B cell (primary cell): ENCODE measurements around the gene PLAC1.

Experiments used
- EZH2 ChIP-seq: IDR thresholded peaks from 2 replicates; pipeline ENCODE4 v1.6.1; 2012; ENCODE audit warnings: borderline replicate concordance, low read depth, mild to moderate bottlenecking, moderate library complexity, low read length; ENCODE audit not compliant: insufficient read depth, poor library complexity, severe bottlenecking
- TF ChIP-seq, protein P1 (sequence below): fragments of 200-600 bp; IDR thresholded peaks from one replicate; pipeline ENCODE4 v1.8.0; 2022; ENCODE audit warnings: antibody characterized with exemption, mild to moderate bottlenecking

DNA sequence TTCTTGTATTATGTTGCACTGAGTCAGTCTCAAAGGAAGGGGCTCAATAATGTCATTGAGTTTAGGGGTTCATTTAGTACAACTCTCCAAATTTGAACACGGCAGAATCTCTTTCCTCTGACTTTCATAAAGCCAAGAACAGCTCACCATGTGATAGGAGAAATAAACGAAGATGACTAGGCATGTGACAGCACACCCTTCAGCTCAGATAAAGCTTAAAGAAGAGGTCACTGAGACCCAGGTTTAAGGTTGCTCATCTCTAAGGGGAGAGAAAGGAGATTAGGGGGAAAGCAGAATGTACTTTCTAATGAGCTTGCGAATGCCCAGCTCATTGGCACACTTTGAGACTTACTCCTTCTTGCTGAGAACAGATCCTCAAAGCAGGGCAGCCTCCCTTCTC, 89.0 kb downstream of the PLAC1 start:
- TF ChIP-seq, protein P1, sequence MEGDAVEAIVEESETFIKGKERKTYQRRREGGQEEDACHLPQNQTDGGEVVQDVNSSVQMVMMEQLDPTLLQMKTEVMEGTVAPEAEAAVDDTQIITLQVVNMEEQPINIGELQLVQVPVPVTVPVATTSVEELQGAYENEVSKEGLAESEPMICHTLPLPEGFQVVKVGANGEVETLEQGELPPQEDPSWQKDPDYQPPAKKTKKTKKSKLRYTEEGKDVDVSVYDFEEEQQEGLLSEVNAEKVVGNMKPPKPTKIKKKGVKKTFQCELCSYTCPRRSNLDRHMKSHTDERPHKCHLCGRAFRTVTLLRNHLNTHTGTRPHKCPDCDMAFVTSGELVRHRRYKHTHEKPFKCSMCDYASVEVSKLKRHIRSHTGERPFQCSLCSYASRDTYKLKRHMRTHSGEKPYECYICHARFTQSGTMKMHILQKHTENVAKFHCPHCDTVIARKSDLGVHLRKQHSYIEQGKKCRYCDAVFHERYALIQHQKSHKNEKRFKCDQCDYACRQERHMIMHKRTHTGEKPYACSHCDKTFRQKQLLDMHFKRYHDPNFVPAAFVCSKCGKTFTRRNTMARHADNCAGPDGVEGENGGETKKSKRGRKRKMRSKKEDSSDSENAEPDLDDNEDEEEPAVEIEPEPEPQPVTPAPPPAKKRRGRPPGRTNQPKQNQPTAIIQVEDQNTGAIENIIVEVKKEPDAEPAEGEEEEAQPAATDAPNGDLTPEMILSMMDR, result no peak
- no peak for TF ChIP-seq EZH2
